Astrocyte of the hippocampus (primary cell): ENCODE data around the gene IL18.
"Not testable (repeated sequence)": the region's sequence is repeated elsewhere in the genome, so short reads cannot be mapped to it uniquely, and the experiment has no call there.

Experiments used
- DNase-seq: peaks from one replicate; pipeline ENCODE4 v3.0.0; 2011; ENCODE audit warnings: low read depth, low spot score

IL18 gene

DNA sequence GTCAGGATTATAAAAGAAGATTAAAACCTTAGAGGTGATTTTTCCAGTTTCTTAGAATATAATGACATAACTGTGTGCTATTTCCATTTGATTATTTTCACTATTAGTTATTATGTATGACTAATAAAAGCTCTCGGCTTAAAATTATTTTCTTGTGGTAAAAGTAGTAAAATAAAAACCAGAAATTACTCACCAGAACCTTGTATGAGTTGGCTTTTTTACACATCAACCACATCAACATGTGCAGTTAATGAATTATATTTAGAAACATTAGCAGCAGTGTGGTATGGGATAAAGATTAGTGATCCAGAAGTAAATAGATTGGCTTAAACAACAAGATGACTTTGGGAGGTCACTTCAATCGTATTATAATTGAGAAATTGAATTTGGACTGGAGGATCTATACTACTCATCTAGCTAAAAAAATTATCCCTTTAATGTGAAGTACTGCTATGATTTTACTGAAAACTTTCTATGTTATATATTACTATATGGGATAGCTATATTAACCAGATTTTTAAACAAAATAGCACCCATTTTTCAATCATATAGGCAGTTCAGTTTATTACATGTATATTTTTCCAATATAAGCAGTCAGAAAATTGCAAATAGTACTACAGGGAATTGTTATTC, 8.6 kb upstream of the IL18 start:
- DNase-seq: no peak

DNA sequence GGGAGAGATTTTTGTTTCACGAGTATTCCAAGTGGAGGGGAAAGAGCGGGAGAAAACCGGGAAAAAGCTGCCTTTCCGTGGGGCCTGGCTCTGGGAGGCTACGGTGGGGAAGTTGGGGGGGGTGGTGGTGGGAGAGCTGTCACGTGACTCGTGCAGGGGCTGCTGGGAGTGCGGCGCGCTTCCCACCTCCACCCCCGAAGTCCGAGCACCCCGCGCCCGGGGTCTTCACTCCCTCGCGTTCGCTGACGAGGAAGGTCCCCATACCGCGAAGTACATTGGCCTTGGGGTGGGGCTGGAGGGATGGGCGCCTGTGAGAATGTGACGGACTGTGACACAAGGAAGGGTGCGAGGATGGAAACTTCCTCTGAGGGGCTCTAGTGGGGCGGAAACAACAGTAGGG, 3.3 kb upstream of the IL18 start, which contains the start of gene TEX12:
Gene TEX12, plus strand, starts transcription at position 228 of the 400 bp plus-strand sequence. CDS start 1,897 bp downstream, outside the sequence.
- no peak for DNase-seq

GRCh38 chr11:112166562-112166961, 2.7 kb upstream of the IL18 start:
- DNase-seq: no peak

DNA sequence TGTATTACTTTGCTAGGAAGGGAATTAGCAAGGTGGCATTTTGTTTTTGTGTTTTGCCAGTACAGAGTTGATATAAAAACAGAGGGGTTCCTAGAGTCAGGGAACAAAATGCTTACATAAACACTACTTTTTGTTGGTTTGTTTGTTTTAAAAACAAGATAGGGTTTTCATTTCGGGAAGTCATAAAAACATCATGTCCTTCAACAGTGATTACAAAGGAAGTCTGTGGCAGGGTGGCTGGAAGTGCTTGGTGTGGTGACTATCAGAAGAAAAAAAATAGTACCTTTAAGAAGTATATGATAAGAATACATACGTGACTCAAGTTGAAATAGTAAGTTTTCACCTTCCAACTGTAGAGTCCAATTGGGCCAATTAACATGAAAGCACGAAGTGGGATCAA, 1.2 kb upstream of the IL18 start:
- no peak for DNase-seq

DNA sequence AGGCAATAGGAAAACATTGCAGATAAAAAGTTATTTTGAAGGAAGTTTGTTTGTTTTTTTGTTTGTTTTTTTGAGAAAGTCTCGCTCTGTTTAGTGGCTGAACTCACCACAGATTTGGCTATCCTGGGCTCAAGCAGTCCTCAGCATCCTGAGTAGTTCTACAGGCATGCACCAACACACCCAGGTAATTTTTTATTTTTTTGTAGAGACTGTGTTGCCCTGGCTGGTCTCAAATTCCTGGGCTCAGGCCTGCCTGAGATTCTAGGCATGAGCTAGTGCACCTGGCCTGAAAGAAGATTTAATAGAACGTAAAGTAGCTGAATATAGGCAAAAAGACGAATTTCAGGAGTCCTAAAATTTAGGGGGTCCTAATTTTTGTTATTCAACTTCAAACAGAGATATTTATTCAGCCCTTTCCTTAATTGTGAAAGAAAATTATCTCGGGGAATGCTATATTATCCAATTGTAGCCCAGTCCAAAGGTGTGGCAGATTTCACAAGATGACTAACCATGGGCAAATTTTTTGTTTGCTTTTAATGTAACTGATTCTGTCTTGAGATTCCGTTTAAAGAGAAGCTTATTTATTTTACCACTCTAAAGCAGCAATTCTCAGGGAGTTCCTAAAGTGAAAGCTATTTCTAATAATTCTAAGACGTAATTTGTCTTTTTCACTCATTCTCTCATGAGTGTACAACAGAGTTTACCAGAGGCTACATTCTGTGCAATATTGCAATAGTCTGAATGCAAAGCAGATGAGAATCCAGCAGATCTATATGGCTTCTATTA, 940 bp downstream of the IL18 start:
- DNase-seq: no peak

DNA sequence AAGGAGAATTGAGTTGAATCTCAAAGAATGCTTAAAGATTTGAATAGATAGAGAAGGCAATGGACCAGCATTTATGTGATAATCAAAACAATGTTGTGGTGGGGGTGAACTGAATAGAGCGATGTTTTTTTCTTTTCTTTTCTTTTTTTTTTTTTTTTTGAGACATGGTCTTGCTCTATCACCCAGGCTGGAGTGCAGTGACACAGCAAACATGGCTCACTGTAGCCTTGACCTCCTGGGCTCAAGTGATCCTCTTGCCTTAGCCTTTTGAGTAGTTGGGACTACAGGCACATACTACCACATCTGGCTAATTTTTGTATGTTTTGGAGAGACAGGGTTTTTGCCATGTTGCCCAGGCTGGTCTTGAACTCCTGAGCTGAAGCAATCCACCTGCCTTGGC, 1.7 kb downstream of the IL18 start:
- DNase-seq: not testable (repeated sequence)

GRCh38 chr11:112161012-112161411, 2.9 kb downstream of the IL18 start:
- no peak for DNase-seq

- no peak for DNase-seq
These were observed 3.6 kb downstream of the IL18 start for GRCh38 chr11:112160091-112160848.

GRCh38 chr11:112159098-112160065, 4.5 kb downstream of the IL18 start:
- DNase-seq: no peak

DNA sequence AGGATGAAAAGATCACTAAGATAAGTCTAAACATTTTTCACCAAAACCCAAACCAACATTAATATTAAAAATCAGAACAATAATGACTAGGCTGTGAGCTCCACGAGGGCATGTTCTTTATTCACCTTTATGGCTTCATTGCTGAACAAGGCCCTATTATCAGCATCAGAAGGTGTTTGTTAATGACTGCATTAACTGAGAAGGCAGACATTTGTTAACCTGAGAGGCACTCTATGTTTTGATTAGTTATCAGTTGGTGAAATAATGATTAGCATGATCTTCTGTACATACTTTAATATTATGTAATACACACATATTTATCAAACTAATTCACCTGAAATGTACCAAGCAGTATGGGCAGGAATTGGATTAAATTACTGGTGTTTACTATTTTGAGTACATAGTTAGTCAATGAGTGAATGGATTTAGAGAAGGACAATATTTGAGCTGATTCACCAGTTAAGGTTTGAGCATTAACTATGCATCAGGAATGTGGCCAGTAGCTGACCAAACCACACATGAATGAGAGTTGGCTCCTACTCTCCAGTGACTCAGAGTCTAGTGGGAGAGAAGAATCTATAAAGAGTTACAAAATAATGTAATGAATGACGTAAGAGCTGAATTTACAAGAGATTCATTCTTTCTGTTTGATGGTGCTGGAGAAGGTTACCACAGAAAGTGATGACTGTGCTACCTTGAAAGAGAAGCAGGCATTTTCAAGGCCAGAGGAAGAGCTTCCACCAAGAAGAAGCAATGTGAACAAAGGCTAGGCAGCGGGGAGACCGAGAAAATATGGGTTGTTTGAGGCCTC, 6.7 kb downstream of the IL18 start:
- DNase-seq: peak; percentile 98

DNA sequence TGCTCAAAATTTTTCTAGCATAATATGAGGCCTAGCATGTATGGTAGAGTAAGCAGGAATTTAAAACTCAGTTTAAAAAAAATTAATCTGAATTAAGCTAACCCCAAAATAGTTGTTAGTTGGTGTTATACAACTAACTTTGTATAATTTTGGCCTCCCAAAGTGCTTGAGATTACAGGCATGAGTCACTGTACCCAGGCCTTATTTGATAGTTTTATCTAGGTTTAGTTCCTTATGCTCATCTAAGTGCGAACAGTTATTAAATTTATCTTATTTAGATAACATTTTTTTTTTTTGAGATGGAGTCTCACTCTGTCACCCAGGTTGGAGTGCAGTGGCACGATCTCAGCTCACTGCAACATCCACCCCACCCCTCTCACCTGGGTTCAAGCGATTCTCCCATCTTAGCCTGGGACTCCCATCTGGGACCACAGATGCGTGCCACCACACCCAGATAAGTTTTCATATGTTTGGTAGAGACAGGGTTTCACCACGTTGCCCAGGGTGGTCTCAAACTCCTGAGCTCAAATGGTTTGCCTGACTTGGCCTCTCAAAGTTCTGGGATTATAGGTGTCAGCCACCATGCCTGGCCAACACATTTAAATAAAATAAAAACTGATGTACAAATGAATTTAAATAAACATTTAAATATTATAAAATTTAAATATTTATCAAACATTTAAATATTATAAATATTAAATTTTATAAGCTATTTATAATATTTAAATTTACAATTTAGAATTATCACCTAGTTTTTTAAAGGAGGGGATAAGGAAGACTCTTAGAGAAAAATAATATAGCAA, 7.5 kb downstream of the IL18 start:
- DNase-seq: no peak

DNA sequence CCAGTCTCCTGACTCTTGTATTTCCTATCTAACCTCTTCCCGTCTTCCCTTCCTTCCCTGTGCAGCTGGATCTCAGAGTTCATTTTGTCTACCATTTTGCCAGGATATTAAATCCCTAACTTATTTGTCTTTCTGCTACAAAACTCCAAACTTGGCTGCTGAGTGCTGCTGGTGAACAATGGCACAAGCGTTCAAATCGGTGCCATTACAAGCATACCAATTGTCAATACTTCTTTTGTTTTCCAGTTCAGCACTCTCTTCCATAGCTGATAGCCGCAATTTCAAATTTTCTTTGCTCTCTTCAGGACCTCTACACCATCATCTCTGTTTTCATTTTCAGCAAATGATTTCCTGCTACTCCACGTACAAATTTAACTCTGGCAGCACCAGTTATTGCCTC, 13.4 kb downstream of the IL18 start:
- DNase-seq: no peak

DNA sequence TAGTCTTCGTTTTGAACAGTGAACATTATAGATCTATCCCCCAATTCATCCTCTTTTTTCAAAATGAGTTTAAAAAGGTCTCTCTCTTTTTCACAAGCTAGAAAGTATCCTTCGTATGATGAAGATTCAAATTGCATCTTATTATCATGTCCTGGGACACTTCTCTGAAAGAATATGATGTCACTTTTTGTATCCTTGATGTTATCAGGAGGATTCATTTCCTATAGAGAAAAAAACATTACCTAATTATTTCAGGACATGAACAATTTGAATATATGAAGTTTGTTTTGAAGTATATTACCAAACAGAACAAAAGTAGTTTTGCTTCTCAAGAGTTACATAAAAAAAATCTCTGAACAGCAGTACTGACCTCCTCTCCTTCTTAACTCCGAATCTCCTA, 20.3 kb downstream of the IL18 start:
- DNase-seq: no peak

GRCh38 chr11:112134473-112134872, 29.4 kb downstream of the IL18 start:
- DNase-seq: no peak

- peak; percentile 24 for DNase-seq
These were observed 31.2 kb downstream of the IL18 start for GRCh38 chr11:112132737-112133136.

- no peak for DNase-seq
These were observed 34.2 kb downstream of the IL18 start for GRCh38 chr11:112129656-112130055.

- DNase-seq: peak; percentile 72
These were observed 35.3 kb downstream of the IL18 start for GRCh38 chr11:112128483-112129121.

GRCh38 chr11:112127056-112127455, 36.8 kb downstream of the IL18 start:
- no peak for DNase-seq

GRCh38 chr11:112123129-112123528, 40.8 kb downstream of the IL18 start:
- no peak for DNase-seq
